HepG2 (cell line): Measurements from ENCODE around the gene ROBO2. TPM values are rescaled to one million over a fixed set of nuclear protein-coding genes. Genes with fewer than 3 reads are reported as not detected.

Experiments
- HBP1 ChIP-seq: IDR thresholded peaks from 2 replicates; pipeline ENCODE4 v1.6.1; 2016; ENCODE audit warnings: low read depth, control low read depth
- IRF9 ChIP-seq: sonication (generic); formaldehyde crosslinking; IDR thresholded peaks from 2 replicates; pipeline ENCODE4 v1.8.0; 2022; ENCODE audit warnings: missing genetic modification reagents, mild to moderate bottlenecking, borderline replicate concordance
- MXD1 ChIP-seq: sonication (generic); formaldehyde crosslinking; IDR thresholded peaks from 2 replicates; pipeline ENCODE4 v1.4.0; 2020; ENCODE audit warnings: mild to moderate bottlenecking, missing genetic modification reagents
- XBP1 ChIP-seq: sonication (generic); formaldehyde crosslinking; IDR thresholded peaks from 2 replicates; pipeline ENCODE4 v1.5.0; 2020; ENCODE audit warnings: missing genetic modification reagents
- ZBTB33 ChIP-seq: sonication (generic); formaldehyde crosslinking; IDR thresholded peaks from 2 replicates; pipeline ENCODE4 v1.4.0; 2020; ENCODE audit warnings: missing genetic modification reagents
- ZNF350 ChIP-seq: sonication (generic); formaldehyde crosslinking; IDR thresholded peaks from 2 replicates; pipeline ENCODE4 v1.4.0; 2020; ENCODE audit warnings: mild to moderate bottlenecking, low read depth, missing genetic modification reagents, borderline replicate concordance
- ZNF563 ChIP-seq: sonication (generic); formaldehyde crosslinking; IDR thresholded peaks from 2 replicates; pipeline ENCODE4 v1.8.0; 2022; ENCODE audit warnings: mild to moderate bottlenecking, moderate library complexity, missing genetic modification reagents
- ZNF780A ChIP-seq: sonication (generic); formaldehyde crosslinking; IDR thresholded peaks from 2 replicates; pipeline ENCODE4 v1.8.0; 2022; ENCODE audit warnings: mild to moderate bottlenecking, missing genetic modification reagents, moderate library complexity
- polyA plus RNA-seq, 8 experiments: library from polyadenylated mRNA; depleted of rRNA in 3 of 8; stranded (reverse) in 7 of 8; unstranded in 1 of 8; fragments of >200 nt; fragmentation: Illumina TruSeq in 4 of 8; extraction: Trizol in 4 of 8; gene quantifications; 2 replicates each; pipeline versions ENCODE4 v1.2.1 to v1.2.3, GENCODE V29; 2011 to 2016; ENCODE audit warnings: low read depth in 4 of 8, missing spikeins in 1 of 8, mixed read lengths in 1 of 8; ENCODE audit not compliant: insufficient read depth in 1 of 8
- total RNA-seq, 5 experiments: library from RNA; depleted of rRNA; stranded (reverse); fragments of >200 nt; fragmentation: Illumina TruSeq; extraction: Trizol; gene quantifications; 2 replicates each; pipeline ENCODE4 v1.2.3, GENCODE V29; 2016; ENCODE audit warnings: low read depth in 1 of 5

The ROBO2 gene
- total and polyA plus RNA-seq, 2 of the 13 experiments (the other 11 are each of a cell fraction or from before 2014, with no cell fraction given) = not detected

DNA sequence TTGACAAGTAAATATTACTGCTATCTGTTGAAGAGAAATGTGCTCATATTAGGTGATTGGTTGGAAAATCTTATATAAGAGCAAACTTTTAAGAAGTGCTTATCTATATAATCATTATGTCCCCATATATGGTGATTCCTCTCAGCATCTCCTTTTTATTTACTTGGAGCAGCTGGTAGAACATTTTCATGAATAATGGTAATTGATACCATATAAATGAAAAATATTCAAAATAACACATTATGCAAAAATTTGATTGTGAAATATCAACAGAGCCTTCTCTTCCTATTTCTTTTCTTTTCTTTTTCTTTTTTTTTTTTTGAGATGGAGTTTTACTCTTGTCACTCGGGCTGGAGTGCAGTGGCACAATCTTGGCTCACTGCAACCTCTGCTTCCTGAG lies 56.2 kb downstream of the ROBO2 start (continued):
- no peak for TF ChIP-seq HBP1 (CRISPR knock-in tag)
- TF ChIP-seq MXD1 (CRISPR knock-in tag) = no peak
- no peak for TF ChIP-seq ZBTB33 (CRISPR knock-in tag)
- TF ChIP-seq ZNF563 (CRISPR knock-in tag) = no peak
- no peak for TF ChIP-seq ZNF350 (CRISPR knock-in tag)
- no peak for TF ChIP-seq XBP1 (CRISPR knock-in tag)
- no peak for TF ChIP-seq IRF9
- TF ChIP-seq ZNF780A (CRISPR knock-in tag) = no peak
- TF ChIP-seq, all 625 proteins: peak for 0
